NCI-H1694 treated with DMSO at 0.1 percent for 48 hours (cell line): ENCODE results near the gene SLC7A10.
"Not testable (repeated sequence)": the region's sequence is repeated elsewhere in the genome, so short reads cannot be mapped to it uniquely, and the experiment has no call there.

ENCODE experiments used
- DNase-seq: peaks from one replicate; lab custom pipeline; 2025; lab: John Stamatoyannopoulos, UW

The SLC7A10 gene

GRCh38 chr19:33216198-33216830 lies 9.3 kb downstream of the SLC7A10 start:
- no peak for DNase-seq

- DNase-seq = no peak
These were observed 10.0 kb downstream of the SLC7A10 start for GRCh38 chr19:33215438-33216197.

DNA sequence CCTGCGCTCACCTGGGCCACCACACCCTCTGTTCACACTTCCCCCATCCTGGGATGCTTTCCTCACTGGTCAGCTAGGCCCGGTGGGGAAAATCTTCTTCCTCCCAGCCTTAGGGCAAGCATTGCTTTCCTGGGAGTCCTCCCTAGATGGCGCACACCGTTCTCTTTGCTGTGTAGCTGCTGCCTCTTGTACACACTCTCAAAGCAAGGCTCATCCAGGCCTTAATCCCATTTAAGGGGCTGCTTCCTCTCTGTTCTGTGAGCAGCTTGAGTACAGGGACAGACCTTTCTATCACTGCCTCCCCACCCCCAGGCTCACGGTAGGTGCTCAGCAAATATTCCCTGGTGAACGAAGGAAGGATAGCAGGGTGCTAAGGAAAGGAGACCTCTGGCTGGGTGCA lies 11.1 kb downstream of the SLC7A10 start:
- peak; percentile 7 for DNase-seq

DNA sequence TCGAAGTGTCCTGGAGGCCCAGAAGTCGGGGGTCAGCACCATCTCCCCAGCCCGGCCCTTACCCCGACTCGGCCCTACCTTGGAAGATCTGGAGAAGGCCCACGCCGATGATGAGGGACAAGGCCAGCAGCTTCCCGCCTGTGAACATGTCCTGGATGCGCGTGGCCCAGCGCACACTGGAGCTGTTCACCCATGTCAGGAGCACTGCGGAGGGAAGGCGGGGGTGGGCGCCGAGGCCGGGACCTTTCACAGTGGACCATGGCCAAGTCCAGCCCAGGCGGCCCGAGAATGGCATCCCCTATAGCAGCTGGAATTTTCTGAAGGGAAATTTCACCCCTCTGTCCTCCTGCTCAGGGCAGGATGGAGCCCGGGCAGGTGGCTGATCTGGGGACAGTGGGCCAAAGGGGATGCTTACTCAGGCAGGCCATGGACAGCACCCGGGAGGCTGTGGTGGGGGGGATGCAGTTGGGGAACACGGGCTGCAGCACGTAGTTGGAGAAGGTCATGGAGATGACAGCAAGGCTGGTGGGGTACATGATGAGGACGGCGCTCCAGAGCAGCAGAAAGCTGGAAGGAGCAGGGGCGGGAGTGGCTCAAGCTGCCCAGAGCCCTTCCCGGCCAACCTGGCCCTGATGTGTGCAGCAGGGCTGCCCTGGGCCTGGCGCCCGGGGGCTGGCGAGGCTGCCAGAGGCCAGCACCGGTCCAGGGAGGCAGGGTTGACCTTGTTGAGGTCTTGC lies 13.0 kb downstream of the SLC7A10 start:
- DNase-seq = no peak

DNA sequence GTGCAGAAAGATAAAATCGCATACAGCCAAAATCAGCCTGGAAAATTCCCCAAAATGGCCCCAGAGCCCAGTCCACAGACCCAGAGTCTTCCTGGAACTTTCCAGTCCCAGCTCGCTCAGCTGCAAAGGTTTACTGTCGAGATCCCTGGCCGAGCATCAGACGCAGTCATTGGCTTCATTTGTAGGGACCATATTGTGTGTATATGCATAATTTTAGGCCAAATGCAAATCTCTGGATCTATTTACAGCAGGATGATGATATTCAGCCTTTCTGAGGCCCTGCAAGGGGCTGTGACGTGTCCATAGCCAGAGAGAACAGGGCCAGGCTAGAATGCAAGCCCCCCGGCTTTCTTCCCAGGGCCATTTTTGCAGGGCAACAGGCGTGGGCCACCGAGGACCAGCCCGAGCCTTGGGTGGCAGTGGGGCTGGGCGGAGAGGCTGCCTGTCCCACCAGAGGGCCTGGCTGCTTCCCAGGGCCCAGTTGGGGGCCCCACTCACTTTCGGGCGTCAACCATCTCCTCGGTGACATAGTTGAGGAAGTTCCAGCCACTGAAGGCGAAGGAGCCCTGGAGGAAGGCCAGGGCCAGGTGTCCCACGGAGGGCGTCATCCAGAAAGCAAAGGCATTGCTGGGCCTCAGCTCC lies 13.7 kb downstream of the SLC7A10 start:
- DNase-seq = no peak

DNA sequence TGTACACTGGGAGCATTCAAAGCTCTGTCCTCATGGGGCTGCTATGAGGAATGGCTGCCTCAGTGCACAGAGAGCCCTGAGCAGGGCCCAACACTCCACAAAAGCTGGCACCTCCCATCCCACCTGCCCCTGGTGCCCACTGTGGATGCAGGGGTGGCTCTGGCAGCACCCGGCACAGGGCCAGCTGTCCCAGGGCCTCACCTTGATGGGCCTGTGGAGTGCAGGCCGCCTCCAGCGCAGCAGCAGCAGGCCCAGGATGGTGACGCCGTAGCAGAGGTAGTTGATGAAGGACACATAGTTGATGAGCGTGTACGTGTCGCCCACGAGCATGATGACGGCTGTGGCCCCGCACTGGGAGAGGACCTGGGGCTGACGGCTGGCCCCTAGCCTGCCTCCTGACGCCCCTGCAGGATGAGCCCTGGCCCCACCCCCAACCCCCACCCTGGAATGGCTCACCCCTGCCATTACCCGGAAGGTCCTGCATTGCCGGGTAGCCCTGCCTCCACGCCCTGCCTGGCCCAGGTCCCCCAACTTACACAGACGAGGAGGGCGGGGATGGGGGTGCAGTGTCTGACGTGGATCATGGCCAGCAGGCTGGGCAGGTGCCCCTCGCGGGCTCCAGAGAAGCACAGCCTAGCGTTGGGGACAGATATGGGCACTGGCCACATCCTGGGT lies 15.2 kb downstream of the SLC7A10 start:
- no peak for DNase-seq

DNA sequence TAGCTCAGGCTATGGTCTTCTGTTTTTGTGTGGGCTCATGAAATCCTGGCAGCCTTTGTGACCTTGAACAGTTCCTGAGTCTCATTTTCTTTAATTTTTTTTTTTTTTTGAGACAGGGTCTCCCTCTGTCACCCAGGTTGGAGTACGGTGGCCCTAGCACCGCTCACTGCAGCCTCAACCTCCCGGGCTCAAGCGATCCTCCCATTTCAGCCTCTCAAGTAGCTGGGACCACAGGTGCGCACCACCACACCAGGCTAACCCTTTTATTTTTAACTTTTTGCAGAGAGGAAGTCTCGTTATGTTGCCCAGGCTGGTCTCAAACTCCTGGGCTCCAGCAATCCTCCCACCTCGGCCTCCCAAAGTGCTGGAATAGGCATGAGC lies 15.8 kb downstream of the SLC7A10 start:
- DNase-seq = not testable (repeated sequence)

- DNase-seq = no peak
These were observed 16.5 kb downstream of the SLC7A10 start for GRCh38 chr19:33208904-33209849.

DNA sequence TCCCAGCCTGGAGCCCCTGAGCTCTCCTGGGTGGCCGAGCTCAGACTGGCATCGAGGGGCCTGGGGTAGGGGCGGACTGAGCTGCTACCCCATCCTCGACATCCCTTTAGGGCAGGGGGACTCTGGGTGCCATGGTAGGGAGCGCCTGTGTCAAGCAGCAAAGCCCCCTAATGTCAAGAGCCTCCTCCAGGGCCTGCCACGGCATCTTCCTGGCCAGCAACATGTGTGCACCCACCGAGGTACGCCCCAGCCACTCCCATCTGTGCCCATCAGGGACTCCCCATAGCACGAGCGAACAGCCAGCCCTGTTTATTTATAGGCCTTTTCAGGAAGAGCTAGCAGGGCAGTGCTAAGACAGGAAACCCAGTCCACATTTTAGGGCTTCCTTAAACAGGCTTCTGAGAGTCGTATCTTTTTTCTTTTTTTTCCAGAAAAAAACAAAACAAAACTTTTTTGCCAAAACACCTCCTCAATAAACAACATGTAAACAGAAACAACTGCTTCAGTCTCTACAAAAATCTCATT lies 17.2 kb downstream of the SLC7A10 start:
- no peak for DNase-seq

- DNase-seq = no peak
These were observed 17.7 kb downstream of the SLC7A10 start for GRCh38 chr19:33207903-33208302.

DNA sequence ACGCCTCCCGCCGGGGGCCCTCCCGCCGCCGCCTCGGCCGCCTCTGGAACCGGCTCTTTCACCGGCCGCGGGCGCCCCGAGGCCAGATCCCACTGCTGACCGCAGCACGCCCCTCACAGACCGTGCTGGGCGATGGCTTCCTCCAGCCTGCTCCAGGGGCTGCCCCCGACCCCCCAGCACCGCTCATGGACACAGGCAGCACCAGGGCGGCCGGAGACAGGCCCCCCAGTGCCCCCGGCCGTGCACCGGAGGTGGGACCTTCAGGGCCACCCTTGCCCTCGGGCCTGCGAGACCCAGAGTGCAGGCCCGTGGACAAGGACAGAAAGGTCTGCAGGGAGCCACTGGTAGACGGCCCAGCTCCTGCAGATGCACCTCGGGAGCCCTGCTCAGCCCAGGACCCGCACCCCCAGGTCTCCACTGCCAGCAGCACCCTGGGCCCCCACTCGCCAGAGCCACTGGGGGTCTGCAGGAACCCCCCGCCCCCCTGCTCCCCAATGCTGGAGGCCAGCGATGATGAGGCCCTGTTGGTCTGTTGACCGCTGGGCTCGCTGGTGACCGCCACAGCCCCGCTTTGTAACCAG lies 18.5 kb downstream of the SLC7A10 start:
- DNase-seq = no peak

DNA sequence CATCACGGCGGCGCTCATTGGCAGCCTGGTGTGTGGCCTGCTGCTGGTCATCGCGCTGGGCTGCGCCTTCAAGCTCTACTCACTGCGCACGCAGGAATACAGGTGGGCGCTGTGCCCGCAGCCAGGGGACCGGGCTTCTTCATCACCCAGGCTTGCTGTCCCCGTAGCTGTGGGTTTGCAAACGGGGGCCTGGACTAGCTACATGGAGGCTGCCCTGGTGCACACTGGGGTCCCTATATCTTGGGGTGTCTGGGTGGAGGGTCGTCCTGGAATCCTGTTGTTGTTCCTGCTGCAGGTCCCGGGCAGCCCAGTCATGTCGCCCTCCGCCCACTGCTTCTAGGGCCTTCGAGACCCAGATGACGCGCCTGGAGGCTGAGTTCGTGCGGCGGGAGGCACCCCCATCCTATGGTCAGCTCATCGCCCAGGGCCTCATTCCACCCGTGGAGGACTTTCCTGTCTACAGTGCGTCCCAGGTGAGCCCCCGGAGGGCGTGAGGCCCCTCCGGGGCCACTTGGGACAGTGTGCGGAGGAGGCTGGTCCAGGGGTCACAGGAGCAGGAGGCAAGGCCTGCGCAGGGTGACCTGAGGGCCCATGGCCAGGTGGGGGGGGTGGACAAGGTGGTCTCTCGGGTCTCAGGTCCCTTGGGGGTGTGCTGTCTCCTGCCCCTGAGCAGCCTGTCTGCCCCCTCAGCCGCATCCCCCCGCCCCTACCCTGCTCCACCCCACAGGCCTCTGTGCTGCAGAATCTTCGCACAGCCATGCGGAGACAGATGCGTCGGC lies 19.2 kb downstream of the SLC7A10 start:
- no peak for DNase-seq

- DNase-seq = no peak
These were observed 20.0 kb downstream of the SLC7A10 start for GRCh38 chr19:33205531-33206260.

- no peak for DNase-seq
These were observed 20.5 kb downstream of the SLC7A10 start for GRCh38 chr19:33205110-33205509.

DNA sequence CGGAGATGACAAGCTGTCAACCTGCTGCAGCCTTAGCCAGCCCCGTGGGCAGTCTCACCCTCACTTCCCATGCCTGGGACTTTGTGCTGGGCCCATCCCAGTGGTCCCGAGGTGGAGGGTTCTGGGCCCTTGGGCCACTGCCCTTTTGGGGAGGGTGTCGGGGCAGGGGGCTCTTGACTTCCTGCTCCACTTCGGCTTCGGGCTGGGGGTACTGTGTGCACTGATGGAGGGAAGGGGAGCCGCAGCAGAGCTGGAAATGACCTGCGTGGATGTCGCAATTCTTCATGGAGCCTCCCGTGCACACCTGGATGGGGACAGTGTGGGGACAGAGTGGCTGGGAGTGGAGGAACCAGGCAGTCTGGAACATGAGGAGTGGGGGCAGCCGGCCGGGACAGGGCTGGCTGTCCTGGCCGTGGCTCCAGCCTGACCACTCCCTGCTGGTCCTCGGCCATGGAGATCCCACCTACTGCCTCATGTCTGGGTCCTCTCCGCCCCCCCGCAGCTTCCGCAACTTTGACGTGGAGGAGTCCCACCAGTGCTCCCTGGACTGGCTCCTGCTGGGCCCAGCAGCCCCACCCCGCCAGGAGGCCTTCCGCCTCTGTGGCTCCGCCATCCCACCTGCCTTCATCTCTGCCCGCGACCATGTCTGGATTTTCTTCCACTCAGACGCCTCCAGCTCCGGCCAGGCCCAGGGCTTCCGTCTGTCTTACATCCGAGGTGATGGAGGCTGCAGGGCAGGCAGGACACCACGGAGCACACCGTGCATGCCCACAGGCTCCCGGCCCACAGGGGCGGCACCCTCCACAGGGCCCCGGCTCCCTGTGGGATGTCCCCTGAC lies 21.3 kb downstream of the SLC7A10 start:
- DNase-seq = no peak

DNA sequence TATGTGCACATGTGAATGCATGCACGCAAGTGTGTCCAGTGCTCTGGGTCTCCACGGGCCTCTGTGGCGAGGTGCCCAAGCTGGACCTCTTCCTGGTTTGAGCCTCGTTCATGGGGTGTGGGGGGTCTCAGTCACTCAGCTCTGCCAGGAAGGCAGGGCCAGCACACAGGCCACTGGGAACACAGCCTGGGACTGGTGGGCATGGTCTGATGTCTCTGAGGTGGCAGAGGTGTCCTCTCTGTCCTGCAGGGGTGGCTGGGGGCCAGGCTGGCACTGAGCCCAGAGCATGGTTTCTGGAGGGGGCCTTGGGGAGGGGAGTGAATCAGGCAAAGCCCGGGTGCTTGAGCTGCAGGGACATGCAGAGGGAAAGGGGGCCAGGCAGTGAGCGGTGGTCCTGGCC lies 22.1 kb downstream of the SLC7A10 start:
- DNase-seq = no peak

DNA sequence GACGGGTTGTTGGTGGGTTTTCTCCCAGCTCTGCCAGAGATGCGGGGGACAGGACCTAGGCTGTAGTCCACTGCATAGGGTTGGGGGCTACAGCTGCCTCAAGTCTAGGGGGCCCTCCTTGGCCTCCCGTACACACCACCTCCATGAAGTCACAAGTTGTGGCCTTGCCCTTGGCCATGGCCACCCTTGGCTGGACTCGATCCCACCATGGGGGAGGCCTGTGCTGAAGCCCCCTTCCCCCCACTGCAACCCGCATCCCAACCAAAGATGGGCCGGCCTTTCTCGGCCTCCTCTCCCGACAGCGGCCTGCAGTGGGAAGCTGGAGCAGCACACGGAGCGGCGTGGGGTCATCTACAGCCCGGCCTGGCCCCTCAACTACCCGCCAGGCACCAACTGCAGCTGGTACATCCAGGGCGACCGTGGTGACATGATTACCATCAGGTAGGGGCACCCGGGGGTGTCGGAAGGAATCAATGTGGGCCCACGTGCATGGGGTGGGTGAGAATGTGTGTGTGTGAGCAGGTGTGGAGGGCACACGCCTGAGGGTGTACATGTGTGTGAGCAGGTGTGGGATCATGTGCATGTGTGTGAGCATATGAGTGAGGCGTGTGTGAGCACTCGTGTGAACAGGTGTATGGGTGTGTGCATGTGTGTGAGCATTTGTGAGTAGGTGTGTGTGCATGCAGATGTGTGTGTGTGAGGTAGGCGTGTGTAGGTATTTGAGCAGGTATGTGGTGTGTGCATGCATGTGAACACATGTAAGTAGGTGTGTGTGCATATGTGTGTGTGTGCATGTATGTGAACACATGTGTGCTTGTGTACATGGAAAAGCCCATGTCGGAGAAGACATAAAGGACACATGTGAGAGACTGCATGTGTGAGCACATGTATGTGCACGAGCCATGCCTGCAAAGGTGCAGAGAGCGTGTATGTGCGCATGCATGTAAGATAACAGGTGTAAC lies 22.8 kb downstream of the SLC7A10 start:
- DNase-seq = no peak
